ENCODE measurements around the gene SERAC1.

DNA sequence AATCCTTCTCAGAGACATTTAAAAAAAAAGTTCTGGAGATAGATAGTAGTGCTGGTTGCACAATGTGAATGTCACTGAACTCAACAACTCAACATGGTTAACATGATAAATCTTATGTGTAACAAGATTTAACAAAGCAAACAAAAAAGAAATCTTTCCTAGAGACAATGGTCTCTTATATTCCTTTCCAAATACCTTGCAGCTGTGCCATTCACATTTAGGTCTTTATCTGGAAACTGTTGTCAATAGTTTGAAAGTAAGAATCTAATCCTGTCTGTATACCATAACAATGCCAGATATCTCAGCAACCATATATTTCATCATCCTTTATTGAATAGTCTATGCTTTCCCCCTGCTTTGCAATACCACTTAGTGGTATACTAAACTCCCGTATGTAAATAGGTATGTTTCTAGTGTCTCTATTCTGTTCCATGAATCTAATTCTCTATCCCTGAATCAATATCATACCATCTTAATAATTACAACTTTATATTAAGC, 2.1 kb downstream of the SERAC1 start:
- TF ChIP-seq EZH2 (IDR thresholded peaks at IDR 0.05) (no peak), POLR2AphosphoS5 (IDR thresholded peaks at IDR 0.05; ENCODE audit: borderline replicate concordance, low read depth, low read length) (no peak)
